ENCODE data around the gene HOXC9. TPM values are rescaled to one million over a fixed set of nuclear protein-coding genes. Genes with fewer than 3 reads are reported as not detected.
A peak's percentile ranks its signal among the peaks of the same experiment; 100 is the strongest.

The HOXC9 gene
- total RNA-seq, 2 donors from 2014 or later, result 7.0 to 12.0 TPM

GRCh38 chr12:54017027-54017788 is 17.2 kb downstream of the HOXC9 start:
- intact Hi-C loops (cut with DNase I), result no loop called here
- no peak for DNase-seq (ENCODE audit: low spot score)

GRCh38 chr12:54017878-54018467 is 18.0 kb downstream of the HOXC9 start:
- peak; percentile 98 for DNase-seq (ENCODE audit: low spot score)
- intact Hi-C loops (cut with DNase I), result no loop called here

GRCh38 chr12:54018468-54018984 is 18.6 kb downstream of the HOXC9 start:
- intact Hi-C loops (cut with DNase I), result no loop called here
- no peak for DNase-seq (ENCODE audit: low spot score)

- no peak for DNase-seq (ENCODE audit: low spot score)
- intact Hi-C loops (cut with DNase I), result no loop called here
Measured at GRCh38 chr12:54019091-54019811, 19.3 kb downstream of the HOXC9 start.

GRCh38 chr12:54019924-54020590 is 20.1 kb downstream of the HOXC9 start:
- intact Hi-C loops (cut with DNase I), result no loop called here
- DNase-seq (ENCODE audit: low spot score), result no peak

GRCh38 chr12:54020591-54021405 is 20.8 kb downstream of the HOXC9 start:
- DNase-seq (ENCODE audit: low spot score), result no peak
- intact Hi-C loops (cut with DNase I), result no loop called here

- intact Hi-C loops (cut with DNase I), result no loop called here
- DNase-seq (ENCODE audit: low spot score), result no peak
Measured at GRCh38 chr12:54021432-54022013, 21.6 kb downstream of the HOXC9 start.

- intact Hi-C loops (cut with DNase I), result no loop called here
Measured at GRCh38 chr12:54022960-54023884, 23.3 kb downstream of the HOXC9 start.

GRCh38 chr12:54024127-54024526 is 24.2 kb downstream of the HOXC9 start:
- DNase-seq (ENCODE audit: low spot score), result peak; percentile 77

More at GRCh38 chr12:54022960-54023884, 23.3 kb downstream of the HOXC9 start:
- DNase-seq (ENCODE audit: low spot score), result no peak

GRCh38 chr12:54024581-54025305 is 24.8 kb downstream of the HOXC9 start:
- intact Hi-C loops (cut with DNase I), result loop anchor here in 1 of 2 donors (5.0 kb wide), 1 partner anchor 32 kb away; no protein-coding TSS in a partner anchor
- DNase-seq (ENCODE audit: low spot score), result peak; percentile 52

More at GRCh38 chr12:54024127-54024526, 24.2 kb downstream of the HOXC9 start:
- intact Hi-C loops (cut with DNase I), result no loop called here

GRCh38 chr12:54025499-54026405 is 25.8 kb downstream of the HOXC9 start:
- intact Hi-C loops (cut with DNase I), result loop anchor here (2.0 to 5.0 kb wide), 2 partner anchors 19 to 33 kb away; no protein-coding TSS in a partner anchor
- DNase-seq (ENCODE audit: low spot score), result peak; percentile 45

GRCh38 chr12:54026640-54027441 is 26.9 kb downstream of the HOXC9 start:
- intact Hi-C loops (cut with DNase I), result loop anchor here (2.0 to 5.0 kb wide), 2 partner anchors 20 to 35 kb away; no protein-coding TSS in a partner anchor
- peak; percentile 46 for DNase-seq (ENCODE audit: low spot score)

GRCh38 chr12:54027442-54027786 is 27.5 kb downstream of the HOXC9 start:
- no peak for DNase-seq (ENCODE audit: low spot score)
- intact Hi-C loops (cut with DNase I), result loop anchor here (2.0 to 5.0 kb wide), 2 partner anchors 21 to 35 kb away; no protein-coding TSS in a partner anchor

All from posterior vena cava (tissue), 2 donors.